OCI-LY1 (cell line): ENCODE data around the gene RAB10.

ENCODE experiments used
- H2AFZ ChIP-seq: fragments of 200-600 bp; sonication (generic), shearing (Covaris generic); 2 replicates; pipeline ENCODE4 v1.6.0; 2014; ENCODE audit warnings: antibody characterized with exemption, mild to moderate bottlenecking, low read length
- H3F3A ChIP-seq: fragments of 200-600 bp; sonication (generic), shearing (Covaris generic); 2 replicates; pipeline ENCODE4 v1.6.0; 2014; ENCODE audit warnings: mild to moderate bottlenecking, antibody characterized with exemption, low read length, moderate library complexity; ENCODE audit not compliant: insufficient read depth
- H3K27ac ChIP-seq: fragments of 200-600 bp; sonication (generic); 2 replicates; pipeline ENCODE4 v1.5.1; 2014; ENCODE audit warnings: low read length, mixed run types, mild to moderate bottlenecking, low read depth; ENCODE audit not compliant: poor library complexity, severe bottlenecking
- H3K27me3 ChIP-seq: fragments of 200-600 bp; sonication (generic); 2 replicates; pipeline ENCODE4 v1.6.0; 2014; ENCODE audit warnings: antibody characterized with exemption, mild to moderate bottlenecking, low read length, moderate library complexity; ENCODE audit not compliant: insufficient read depth
- H3K36me3 ChIP-seq: fragments of 200-600 bp; sonication (generic); 2 replicates; pipeline ENCODE4 v1.6.1; 2014; ENCODE audit warnings: mild to moderate bottlenecking, antibody characterized with exemption, low read length, moderate library complexity, mixed read lengths; ENCODE audit not compliant: insufficient read depth
- H3K4me1 ChIP-seq: fragments of 200-600 bp; sonication (generic); 2 replicates; pipeline ENCODE4 v1.5.1; 2014; ENCODE audit warnings: mild to moderate bottlenecking, low read length, moderate library complexity; ENCODE audit not compliant: insufficient read depth, severe bottlenecking
- H3K4me2 ChIP-seq: fragments of 200-600 bp; sonication (generic), shearing (Covaris generic); 2 replicates; pipeline ENCODE4 v1.6.1; 2014; ENCODE audit warnings: low read length
- H3K4me3 ChIP-seq: fragments of 200-600 bp; sonication (generic); 2 replicates; pipeline ENCODE4 v1.5.1; 2014; ENCODE audit warnings: low read length, low read depth, mild to moderate bottlenecking, mixed read lengths; ENCODE audit not compliant: poor library complexity, severe bottlenecking
- H3K79me2 ChIP-seq: fragments of 200-600 bp; shearing (Covaris generic); 2 replicates; pipeline ENCODE4 v1.6.1; 2016; ENCODE audit warnings: mixed run types, low read length, mixed read lengths; ENCODE audit not compliant: insufficient read depth
- H3K9ac ChIP-seq: fragments of 200-600 bp; sonication (generic), shearing (Covaris generic); 2 replicates; pipeline ENCODE4 v1.6.1; 2014; ENCODE audit warnings: mild to moderate bottlenecking, low read length, mixed read lengths
- H3K9me2 ChIP-seq: fragments of 200-600 bp; sonication (generic), shearing (Covaris generic); 2 replicates; pipeline ENCODE4 v1.6.1; 2014; ENCODE audit warnings: low read depth, mild to moderate bottlenecking, low read length, mixed read lengths
- H3K9me3 ChIP-seq: fragments of 200-600 bp; shearing (Covaris generic); 2 replicates; pipeline ENCODE4 v1.6.1; 2014; ENCODE audit warnings: low read length, mixed read lengths
- H4K20me1 ChIP-seq: fragments of 200-600 bp; sonication (generic), shearing (Covaris generic); 2 replicates; pipeline ENCODE4 v1.6.0; 2016; ENCODE audit warnings: mild to moderate bottlenecking, low read length; ENCODE audit not compliant: insufficient read depth
- CTCF ChIP-seq: fragments of 200-600 bp; sonication (generic), shearing (Covaris generic); IDR thresholded peaks from 2 replicates; pipeline ENCODE4 v1.5.1; 2017; ENCODE audit warnings: mild to moderate bottlenecking, antibody characterized with exemption, low read length, moderate library complexity, mixed read lengths
- EZH2 ChIP-seq: fragments of 200-600 bp; sonication (generic), shearing (Covaris generic); IDR thresholded peaks from 2 replicates; pipeline ENCODE4 v1.8.0; 2017; ENCODE audit warnings: borderline replicate concordance, mixed run types, mild to moderate bottlenecking, antibody characterized with exemption, low read length, moderate library complexity, mixed read lengths

RAB10 gene

DNA sequence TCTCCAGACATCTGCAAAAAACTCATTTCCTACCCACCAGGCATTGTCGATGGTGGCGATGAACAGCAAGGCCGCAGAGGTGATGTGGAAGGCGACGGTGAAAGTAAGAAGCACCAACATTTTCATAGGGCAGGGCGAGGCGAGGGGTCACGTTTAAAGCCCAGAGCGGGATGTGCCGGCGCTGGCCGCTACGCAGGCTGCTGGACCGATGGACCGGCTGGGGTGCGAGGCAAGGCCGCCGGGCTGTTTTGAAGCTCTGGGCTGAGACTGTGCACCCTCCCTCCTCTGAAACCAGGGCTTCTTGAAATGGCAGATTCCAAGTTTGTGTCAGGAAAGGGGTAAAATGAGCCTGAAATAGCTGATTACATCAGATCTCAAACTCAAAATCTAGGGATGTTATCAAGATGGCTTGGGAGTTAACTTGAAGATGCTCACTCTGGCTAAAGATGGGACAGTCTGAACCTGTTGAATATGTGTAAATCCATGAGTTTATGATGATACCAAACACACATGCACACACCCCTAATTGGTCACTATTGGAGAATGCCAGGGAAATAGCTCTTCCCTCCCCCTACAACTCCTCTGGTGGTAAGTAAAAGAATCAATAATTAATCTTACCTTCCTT, 107.4 kb downstream of the RAB10 start:
- H3K4me3 ChIP-seq, result no peak overlapping the region

GRCh38 chr2:26144031-26144430, 110.1 kb downstream of the RAB10 start:
- no peaks in the 10 kb centered on the region for H3K9me3 ChIP-seq
- no peaks in the 10 kb centered on the region for H3K79me2 ChIP-seq
- no peaks in the 10 kb centered on the region for H3K27me3 ChIP-seq
- no peaks in the 10 kb centered on the region for H3K36me3 ChIP-seq
- no peaks in the 10 kb centered on the region for H3F3A ChIP-seq
- no peak overlapping the region for H3K4me3 ChIP-seq
- no peaks in the 10 kb centered on the region for H3K9me2 ChIP-seq
- no peak overlapping the region for H3K4me2 ChIP-seq
- no peak overlapping the region for H2AFZ ChIP-seq
- TF ChIP-seq CTCF (no peak), EZH2 (no peak)
- H3K9ac ChIP-seq, result no peak overlapping the region
- no peaks in the 10 kb centered on the region for H4K20me1 ChIP-seq
- peaks cover 5% of the 10 kb centered on the region for H3K4me1 ChIP-seq
- H3K27ac ChIP-seq, result no peak overlapping the region

More for the DNA sequence above, 107.4 kb downstream of the RAB10 start:
- H2AFZ ChIP-seq, result no peak overlapping the region
- TF ChIP-seq CTCF (no peak), EZH2 (no peak)
- H3K27ac ChIP-seq, result no peak overlapping the region
- no peaks in the 10 kb centered on the region for H3F3A ChIP-seq
- no peaks in the 10 kb centered on the region for H4K20me1 ChIP-seq
- H3K4me1 ChIP-seq, result peaks cover 5% of the 10 kb centered on the region
- no peaks in the 10 kb centered on the region for H3K9me2 ChIP-seq
- H3K4me2 ChIP-seq, result no peak overlapping the region
- H3K27me3 ChIP-seq, result no peaks in the 10 kb centered on the region
- H3K9me3 ChIP-seq, result no peaks in the 10 kb centered on the region
- no peak overlapping the region for H3K9ac ChIP-seq
- H3K36me3 ChIP-seq, result peaks cover 9% of the 10 kb centered on the region
- H3K79me2 ChIP-seq, result no peaks in the 10 kb centered on the region

- no peaks in the 10 kb centered on the region for H3F3A ChIP-seq
- H3K4me2 ChIP-seq, result peak overlapping the region; percentile 37; the same call in 1 of the 2 replicates
- no peak for TF ChIP-seq EZH2
- peak; percentile 93 for TF ChIP-seq CTCF
- no peaks in the 10 kb centered on the region for H3K27me3 ChIP-seq
- no peak overlapping the region for H3K4me3 ChIP-seq
- H3K27ac ChIP-seq, result no peak overlapping the region
- no peaks in the 10 kb centered on the region for H4K20me1 ChIP-seq
- H2AFZ ChIP-seq, result no peak overlapping the region
- no peaks in the 10 kb centered on the region for H3K9me2 ChIP-seq
- H3K79me2 ChIP-seq, result no peaks in the 10 kb centered on the region
- H3K4me1 ChIP-seq, result peaks cover 5% of the 10 kb centered on the region
- H3K9ac ChIP-seq, result no peak overlapping the region
- H3K9me3 ChIP-seq, result no peaks in the 10 kb centered on the region
- H3K36me3 ChIP-seq, result no peaks in the 10 kb centered on the region
These were observed 111.2 kb downstream of the RAB10 start for GRCh38 chr2:26144953-26145680.
